SIG-M5 treated with dmso at 0.1 percent for 504 hours (cell line): ENCODE results near the gene ELK3.
A peak's percentile ranks its signal among the peaks of the same experiment; 100 is the strongest.

Experiments used
- DNase-seq: peaks from one replicate; lab custom pipeline; 2025; ENCODE audit not compliant: unreplicated experiment; lab: John Stamatoyannopoulos, UW

Gene ELK3

GRCh38 chr12:96211988-96212387, 17.8 kb downstream of the ELK3 start:
- DNase-seq: no peak

DNA sequence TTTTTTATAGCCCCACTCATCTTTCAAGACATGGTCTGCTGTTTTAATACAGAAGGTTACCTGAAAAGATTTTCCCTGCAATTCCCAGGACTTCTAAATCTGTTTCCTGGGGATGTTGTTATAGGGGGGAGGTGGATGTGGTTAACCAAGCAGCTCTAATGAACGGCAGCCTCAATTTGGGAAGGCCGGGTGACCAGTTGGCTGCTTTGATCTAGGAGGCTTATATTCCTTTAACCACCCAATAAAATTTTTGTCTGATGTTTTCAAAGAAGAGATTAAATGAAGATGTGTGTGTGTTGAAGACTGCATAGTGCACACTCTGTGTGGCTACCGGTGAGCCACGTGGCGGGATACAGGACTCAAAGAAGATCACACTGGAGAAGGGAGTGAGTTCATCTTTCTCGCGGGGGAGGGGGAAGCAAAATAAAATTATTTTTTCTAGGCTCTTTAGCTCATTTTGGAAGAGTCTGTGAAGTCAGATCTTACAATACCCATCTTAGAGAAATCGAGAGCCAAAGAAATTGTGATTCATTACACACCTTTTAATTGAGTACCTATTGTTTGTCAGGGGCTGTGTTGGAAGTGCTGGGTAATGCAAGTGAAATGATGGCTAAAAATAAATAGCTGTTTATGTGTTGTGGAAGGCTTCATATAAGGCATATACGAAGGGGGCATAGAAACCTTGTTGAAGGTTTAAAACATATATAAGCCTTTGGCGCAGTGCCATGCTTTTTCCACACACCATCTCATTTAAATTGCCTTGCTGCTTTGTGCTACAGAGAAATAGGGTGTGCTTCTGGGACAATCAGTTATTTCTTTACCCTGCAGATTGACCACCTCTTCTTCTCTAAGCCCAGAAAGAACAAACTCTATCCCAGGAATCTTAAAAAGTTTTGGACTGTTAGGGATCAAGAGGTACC, 18.5 kb downstream of the ELK3 start:
- no peak for DNase-seq

- DNase-seq: no peak
Measured at GRCh38 chr12:96213869-96214268, 19.7 kb downstream of the ELK3 start.

GRCh38 chr12:96215919-96216273, 21.7 kb downstream of the ELK3 start:
- no peak for DNase-seq

- no peak for DNase-seq
Measured at GRCh38 chr12:96218989-96219678, 25.0 kb downstream of the ELK3 start.

- DNase-seq: peak; percentile 58
Measured at GRCh38 chr12:96219700-96220206, 25.6 kb downstream of the ELK3 start.

- DNase-seq: no peak
Measured at GRCh38 chr12:96220902-96221301, 26.7 kb downstream of the ELK3 start.

DNA sequence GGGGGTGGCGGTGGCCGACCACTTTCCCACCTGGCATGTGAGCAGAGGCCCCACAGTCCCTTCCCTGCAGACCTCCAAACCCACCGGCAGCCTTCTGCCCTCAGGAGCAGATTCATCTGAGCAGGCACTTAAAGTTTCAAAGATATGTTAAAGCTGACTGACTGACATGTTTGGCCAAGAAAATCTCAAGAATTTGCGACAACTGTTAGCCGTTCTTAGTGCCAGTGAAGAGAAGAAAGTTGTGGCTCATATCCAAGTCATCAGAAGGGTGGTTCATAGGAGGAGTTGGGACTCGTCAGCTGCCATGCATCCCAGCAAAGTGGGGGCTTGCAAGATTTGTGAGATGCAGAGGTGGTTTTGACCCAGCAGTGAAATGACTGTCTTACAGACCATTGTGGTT, 27.2 kb downstream of the ELK3 start:
- no peak for DNase-seq

DNA sequence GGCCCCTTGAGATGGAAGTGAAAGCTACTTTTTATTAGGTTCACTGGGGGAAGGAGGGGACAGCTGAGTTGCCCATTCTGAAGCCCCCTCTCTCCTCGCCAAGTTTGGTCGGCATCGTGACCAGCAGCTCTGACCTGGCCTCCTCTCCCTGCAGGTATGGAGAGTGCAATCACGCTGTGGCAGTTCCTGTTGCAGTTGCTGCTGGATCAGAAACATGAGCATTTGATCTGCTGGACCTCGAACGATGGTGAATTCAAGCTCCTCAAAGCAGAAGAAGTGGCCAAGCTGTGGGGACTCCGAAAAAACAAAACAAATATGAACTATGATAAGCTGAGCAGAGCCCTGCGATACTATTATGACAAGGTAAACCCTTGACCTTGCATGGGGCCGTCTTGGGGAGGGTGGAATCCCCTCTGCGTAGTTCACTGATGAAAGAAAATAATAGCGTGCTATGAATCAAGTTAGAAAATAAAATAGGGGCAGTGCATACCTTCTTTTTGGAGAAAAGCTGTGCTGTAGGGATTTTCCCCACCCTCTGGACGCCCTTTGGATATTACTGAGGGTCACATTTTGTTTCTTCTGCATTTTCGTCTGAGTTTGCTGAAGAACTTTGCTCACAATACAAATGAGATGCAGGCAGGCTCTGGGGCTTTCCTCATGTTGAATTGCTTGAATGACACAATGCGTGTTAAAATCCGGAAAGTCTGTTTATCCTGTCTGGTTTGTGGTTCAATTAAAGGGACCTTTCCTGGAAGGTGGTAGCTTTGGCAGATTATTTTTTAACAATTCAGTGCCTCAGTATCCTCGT, 29.4 kb downstream of the ELK3 start:
- no peak for DNase-seq

DNA sequence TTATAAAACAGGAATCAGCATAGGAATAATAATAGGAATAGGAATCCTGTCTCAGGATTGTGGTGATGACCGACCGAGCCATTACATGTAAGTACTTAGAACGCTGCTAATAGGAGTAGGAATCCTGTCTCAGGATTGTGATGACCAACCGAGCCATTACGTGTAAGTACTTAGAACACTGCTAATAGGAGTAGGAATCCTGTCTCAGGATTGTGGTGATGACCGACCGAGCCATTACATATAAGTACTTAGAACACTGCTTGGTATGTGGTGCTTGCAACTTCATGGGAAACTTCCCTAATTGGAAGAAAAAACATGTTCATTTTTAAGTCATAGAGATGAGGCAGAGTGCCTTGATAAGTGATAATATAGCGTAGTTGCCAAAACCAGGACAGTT, 30.0 kb downstream of the ELK3 start:
- no peak for DNase-seq

DNA sequence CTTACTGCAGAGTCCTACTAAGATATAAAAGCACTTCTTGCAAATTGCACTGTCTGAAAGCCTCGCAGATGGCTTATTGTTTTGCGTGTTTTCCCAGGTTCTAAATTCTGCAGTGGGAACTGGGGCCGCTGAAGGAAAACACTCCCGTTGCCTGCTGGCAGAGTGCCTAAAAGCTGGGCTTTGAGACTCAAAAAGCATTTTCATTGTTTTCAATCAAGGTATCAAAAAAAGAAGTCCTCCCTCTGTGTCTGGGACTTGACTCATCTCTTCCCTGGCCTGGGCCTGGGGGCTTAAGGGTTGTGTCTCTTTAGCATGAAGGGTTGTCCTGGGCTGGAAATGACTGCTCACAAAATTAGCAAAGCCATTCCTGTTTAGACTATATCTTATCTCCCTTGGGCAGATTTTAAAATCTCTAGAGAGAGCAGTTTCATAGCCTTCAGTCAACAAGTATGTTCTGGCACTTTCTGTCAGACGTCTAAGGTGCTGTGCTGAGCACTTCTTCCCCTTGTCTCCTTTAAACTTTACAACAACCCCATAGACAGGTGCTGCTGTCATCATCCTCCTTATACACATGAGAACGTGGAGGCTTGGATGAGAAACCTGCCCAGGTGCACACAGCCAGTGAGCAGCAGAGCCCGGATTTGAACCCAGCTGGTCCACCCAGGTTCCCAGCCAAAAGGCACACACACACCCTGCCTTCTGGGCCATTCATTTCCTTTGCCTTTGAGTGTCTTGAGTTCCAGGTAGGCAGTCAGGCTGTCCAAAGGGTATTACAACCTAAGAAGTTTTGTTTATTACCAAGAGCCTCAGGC, 31.1 kb downstream of the ELK3 start:
- DNase-seq: no peak

DNA sequence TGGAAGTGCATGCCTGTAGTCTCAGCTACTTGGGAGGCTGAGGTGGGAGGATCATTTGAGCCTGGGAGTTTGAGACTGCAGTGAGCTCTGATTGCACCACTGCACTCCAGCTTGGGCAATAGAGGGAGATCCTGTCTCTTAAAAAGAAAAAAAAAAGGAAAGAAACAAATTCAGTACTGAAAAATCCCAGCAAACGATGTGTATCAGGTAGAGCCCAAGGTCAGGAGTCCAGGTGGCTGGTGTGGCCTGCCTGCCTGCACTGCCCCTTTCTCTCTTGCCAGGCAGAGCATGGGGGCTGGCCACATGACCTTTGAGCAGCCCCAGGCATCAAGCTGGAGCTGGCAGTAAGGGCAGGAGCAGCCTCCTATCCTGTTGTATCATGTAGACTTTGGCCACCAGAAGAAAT, 31.8 kb downstream of the ELK3 start:
- DNase-seq: no peak

GRCh38 chr12:96226401-96226800, 32.2 kb downstream of the ELK3 start:
- DNase-seq: no peak

GRCh38 chr12:96226801-96227348, 32.7 kb downstream of the ELK3 start:
- DNase-seq: no peak

GRCh38 chr12:96227365-96228106, 33.4 kb downstream of the ELK3 start:
- no peak for DNase-seq

DNA sequence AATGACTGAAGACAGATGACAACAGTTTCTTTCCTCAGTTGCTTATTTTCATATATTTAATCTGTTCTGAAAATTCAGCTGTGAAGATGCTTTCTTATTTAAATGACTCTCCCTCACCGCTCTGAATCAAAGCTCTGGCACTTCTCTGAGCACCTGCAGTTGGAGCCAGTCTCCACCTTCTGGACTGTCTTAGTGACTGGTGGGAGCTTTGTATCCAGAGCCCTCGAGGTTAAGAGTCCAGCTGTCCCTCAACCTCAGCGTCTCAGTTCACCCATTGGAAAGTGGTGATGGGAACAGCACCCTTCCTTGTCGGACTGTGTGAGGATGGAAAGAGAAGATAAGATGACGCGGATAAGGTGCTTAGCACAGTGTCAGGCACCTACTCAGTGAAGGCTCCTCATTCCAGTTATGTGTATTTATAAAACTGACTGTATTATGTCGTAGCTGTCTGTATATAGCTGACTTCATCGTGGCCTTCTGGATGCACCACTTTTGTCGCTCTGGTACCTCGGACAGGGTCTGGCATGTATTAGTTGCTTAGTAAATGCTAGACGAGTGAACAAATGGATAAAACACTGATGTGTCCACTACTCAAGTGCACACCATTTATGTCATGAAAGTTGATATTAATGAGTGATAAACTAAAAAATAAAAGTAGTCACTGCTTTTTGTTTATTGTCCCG, 34.5 kb downstream of the ELK3 start:
- no peak for DNase-seq

DNA sequence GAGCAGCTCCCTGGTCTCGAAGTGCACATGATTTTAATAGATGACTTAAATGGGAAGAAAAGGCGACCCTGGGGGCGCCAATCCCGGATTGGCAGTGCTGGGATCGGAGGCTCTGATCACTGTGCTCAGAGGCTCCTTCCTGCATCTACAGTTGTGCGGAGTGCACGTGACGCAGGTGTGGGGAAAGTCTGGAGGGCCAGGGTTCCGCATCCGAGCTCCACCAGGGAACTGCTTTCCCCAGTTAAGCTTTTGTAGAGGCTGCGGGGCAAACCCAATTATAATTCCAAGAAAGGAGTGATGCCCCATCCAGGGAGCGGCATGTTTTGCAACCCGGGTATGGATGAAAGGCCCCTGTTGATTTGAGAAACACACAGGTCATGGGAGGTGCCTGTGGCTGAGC, 36.5 kb downstream of the ELK3 start:
- no peak for DNase-seq

GRCh38 chr12:96233168-96233567, 39.0 kb downstream of the ELK3 start:
- no peak for DNase-seq

- DNase-seq: no peak
Measured at GRCh38 chr12:96233939-96234461, 39.8 kb downstream of the ELK3 start.
